Activated T-helper 9 cell treated with anti-CD3 and anti-CD28 coated beads, Interleukin-2, amount 50 U/mL, for 16 hours (primary cell): Measurements from ENCODE around the gene PYDC1.
"Not testable (repeated sequence)": the region's sequence is repeated elsewhere in the genome, so short reads cannot be mapped to it uniquely, and the experiment has no call there.

Experiments
- DNase-seq: peaks from one replicate; pipeline ENCODE4 v3.0.0-alpha.2; 2020; ENCODE audit warnings: low read depth

PYDC1 gene

GRCh38 chr16:31179219-31179746 is 37.7 kb downstream of the PYDC1 start:
- DNase-seq: no peak

- no peak for DNase-seq
Measured at GRCh38 chr16:31177136-31177535, 39.8 kb downstream of the PYDC1 start.

- DNase-seq: not testable (repeated sequence)
Measured at GRCh38 chr16:31170048-31170447, 46.9 kb downstream of the PYDC1 start.

DNA sequence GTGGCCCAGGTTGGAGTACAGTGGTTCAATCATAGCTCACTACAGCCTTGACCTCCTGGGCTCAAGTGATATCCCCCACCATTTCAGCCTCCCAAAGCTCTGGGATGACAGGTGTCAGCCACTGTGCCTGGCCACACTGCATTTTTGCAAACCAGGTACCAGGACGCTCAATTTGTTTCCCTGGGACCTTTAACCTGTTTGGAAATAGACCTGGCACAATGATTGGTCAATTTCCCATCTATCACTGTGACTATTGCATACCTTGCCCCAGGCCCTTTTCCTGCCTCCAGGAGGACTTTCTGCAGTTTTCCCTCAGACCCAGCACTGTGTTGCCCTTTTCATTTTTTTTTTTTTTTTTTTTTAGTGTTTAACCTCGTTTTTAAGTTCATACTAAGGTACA is 48.1 kb downstream of the PYDC1 start:
- no peak for DNase-seq

DNA sequence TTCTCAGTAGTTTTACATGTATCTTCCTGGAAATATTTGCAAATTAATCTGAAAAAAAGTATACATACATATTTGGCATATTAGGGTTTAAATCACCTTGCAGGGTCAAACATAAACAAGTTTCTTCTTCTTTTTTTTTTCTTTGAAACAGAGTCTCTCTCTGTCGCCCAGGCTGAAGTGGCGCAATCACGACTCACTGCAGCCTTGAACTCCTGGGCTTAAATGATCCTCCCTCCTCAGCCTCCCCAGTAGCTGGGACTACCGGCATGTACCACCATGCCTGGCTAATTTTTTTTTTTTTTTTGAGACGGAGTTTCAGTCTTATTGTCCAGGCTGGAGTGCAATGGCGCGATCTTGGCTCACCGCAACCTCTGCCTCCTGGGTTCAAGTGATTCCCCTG is 49.6 kb downstream of the PYDC1 start:
- no peak for DNase-seq
